SK-N-SH (cell line): ENCODE results near the gene VIPR2. TPM values are rescaled to one million over a fixed set of nuclear protein-coding genes. Genes with fewer than 3 reads are reported as not detected.

Experiments
- CTCF ChIA-PET: fragments of 300-600, 350-600 bp; formaldehyde crosslinking; extraction: SDS; loops from one replicate; lab custom pipeline; 2021; lab: Yijun Ruan, JAX
- POLR2A ChIA-PET: fragments of 350-600 bp; sonication (Branson Sonifier 250); formaldehyde crosslinking; extraction: SDS; loops from one replicate; lab custom pipeline; 2020; ENCODE audit warnings: antibody characterized with exemption, inconsistent platforms; lab: Yijun Ruan, JAX
- DNase-seq: peaks from one replicate; pipeline ENCODE4 v3.0.0; 2012
- H2AFZ ChIP-seq: fragments of 200-600 bp; sonication (generic); 2 replicates; pipeline ENCODE4 v1.8.1; 2016; ENCODE audit warnings: antibody characterized with exemption, mild to moderate bottlenecking, low read depth
- H3F3A ChIP-seq: fragments of 200-600 bp; sonication (generic); replicated peaks from 2 replicates; pipeline ENCODE3; 2016; ENCODE audit warnings: antibody characterized with exemption, mild to moderate bottlenecking; ENCODE audit not compliant: insufficient read depth
- H3K27ac ChIP-seq, 2 experiments: fragments of 200-500 bp in 1 of 2; fragments of 200-600 bp in 1 of 2; sonication (Bioruptor generic) in 1 of 2; sonication (generic), shearing (Covaris generic) in 1 of 2; 2 replicates each; pipeline versions ENCODE4 v1.5.1 to v1.6.1; 2014 to 2016; ENCODE audit warnings: low read depth in 2 of 2, inconsistent platforms in 1 of 2, low read length in 1 of 2, mild to moderate bottlenecking in 1 of 2, mixed read lengths in 1 of 2
- H3K27me3 ChIP-seq: fragments of 200-600 bp; sonication (generic), shearing (Covaris generic); 2 replicates; pipeline ENCODE4 v1.6.1; 2016; ENCODE audit warnings: mixed run types; ENCODE audit not compliant: insufficient read depth
- H3K36me3 ChIP-seq, 2 experiments: fragments of 200-500 bp in 1 of 2; fragments of 200-600 bp in 1 of 2; sonication (Bioruptor generic) in 1 of 2; sonication (generic) in 1 of 2; replicated peaks in 1 of 2; 2 replicates each; pipeline versions ENCODE3 to v1.5.1; 2014 to 2016; ENCODE audit warnings: low read length in 1 of 2, mild to moderate bottlenecking in 1 of 2; ENCODE audit not compliant: insufficient read depth in 2 of 2, control insufficient read depth in 1 of 2
- H3K4me1 ChIP-seq, 2 experiments: fragments of 200-500 bp in 1 of 2; fragments of 200-600 bp in 1 of 2; sonication (Bioruptor generic) in 1 of 2; sonication (generic), shearing (Covaris generic) in 1 of 2; 2 replicates each; pipeline versions ENCODE4 v1.5.1 to v1.6.1; 2014 to 2016; ENCODE audit warnings: low read depth in 1 of 2, low read length in 1 of 2, mixed run types in 1 of 2; ENCODE audit not compliant: insufficient read depth in 2 of 2, control insufficient read depth in 1 of 2
- H3K4me2 ChIP-seq: fragments of 200-600 bp; sonication (generic), shearing (Covaris generic); 2 replicates; pipeline ENCODE4 v1.6.1; 2017; ENCODE audit warnings: mixed run types
- H3K4me3 ChIP-seq, 2 experiments: fragments of 200-500 bp in 1 of 2; fragments of 200-600 bp in 1 of 2; sonication (Bioruptor generic) in 1 of 2; sonication (generic), shearing (Covaris generic) in 1 of 2; 2 replicates each; pipeline versions ENCODE4 v1.5.1 to v1.8.1; 2014 to 2016; ENCODE audit warnings: low read depth in 2 of 2, inconsistent platforms in 1 of 2, low read length in 1 of 2, mild to moderate bottlenecking in 1 of 2, mixed read lengths in 1 of 2, moderate library complexity in 1 of 2
- H3K79me2 ChIP-seq: fragments of 200-600 bp; sonication (generic); 2 replicates; pipeline ENCODE4 v1.8.1; 2017; ENCODE audit warnings: mild to moderate bottlenecking; ENCODE audit not compliant: insufficient read depth
- H3K9ac ChIP-seq: fragments of 200-600 bp; sonication (generic); 2 replicates; pipeline ENCODE4 v1.6.1; 2017; ENCODE audit warnings: mixed run types
- H3K9me2 ChIP-seq: fragments of 200-600 bp; sonication (generic); 2 replicates; pipeline ENCODE4 v1.6.1; 2017; ENCODE audit warnings: mixed run types
- H3K9me3 ChIP-seq: fragments of 200-600 bp; sonication (generic); 2 replicates; pipeline ENCODE4 v1.6.1; 2017; ENCODE audit warnings: mixed run types, mild to moderate bottlenecking, moderate library complexity
- H4K20me1 ChIP-seq: fragments of 200-600 bp; sonication (generic); 2 replicates; pipeline ENCODE4 v1.6.1; 2017; ENCODE audit warnings: mild to moderate bottlenecking, mixed run types; ENCODE audit not compliant: insufficient read depth
- GATA2 ChIP-seq: sonication (generic); formaldehyde crosslinking; IDR thresholded peaks from 2 replicates; pipeline ENCODE4 v1.5.0; 2020; ENCODE audit warnings: mild to moderate bottlenecking, missing genetic modification reagents
- MAX ChIP-seq: IDR thresholded peaks from 2 replicates; pipeline ENCODE4 v1.4.0; 2012; ENCODE audit warnings: low read depth
- RCOR1 ChIP-seq: fragments of 150-350 bp; IDR thresholded peaks from 2 replicates; pipeline ENCODE4 v1.6.1; 2017; ENCODE audit warnings: antibody characterized with exemption, low read length
- USF1 ChIP-seq: IDR thresholded peaks from 2 replicates; pipeline ENCODE4 v1.4.0; 2012; ENCODE audit warnings: low read depth, borderline replicate concordance
- ZBTB33 ChIP-seq: IDR thresholded peaks from 2 replicates; pipeline ENCODE4 v1.4.0; 2012; ENCODE audit warnings: low read depth, borderline replicate concordance
- WGBS: methylation state at CpG from one replicate; pipeline ENCODE4 v1.1.6; 2017; ENCODE audit warnings: low lambda C conversion rate; 5-methylcytosine and 5-hydroxymethylcytosine counted together
- polyA plus RNA-seq, 3 experiments: library from polyadenylated mRNA; depleted of rRNA; stranded (reverse); fragments of >200 nt; gene quantifications; 2 replicates each; pipeline ENCODE4 v1.2.3, GENCODE V29; 2012

VIPR2 gene
- polyA plus RNA-seq, 1 of the 3 experiments (the other 2 are of a cell fraction), result not detected

GRCh38 chr7:159086301-159086925 is 58.3 kb downstream of the VIPR2 start:
- POLR2A ChIA-PET, result no interaction called here
- DNase-seq, result no peak
- Histone ChIP-seq H3K9me3 (no peaks in the 10 kb centered on the region; the same call in 1 of the 2 replicates), H3K9ac (no peak overlapping the region), H3K27ac (no peak overlapping the region), H4K20me1 (no peaks in the 10 kb centered on the region), H3K4me2 (no peak overlapping the region), H3K4me3 (no peak overlapping the region), H3K79me2 (no peaks in the 10 kb centered on the region)
- no peak for TF ChIP-seq GATA2 (CRISPR knock-in tag)
- no peak for TF ChIP-seq USF1
- TF ChIP-seq, all 33 proteins: peak for 0
- Histone ChIP-seq H3K36me3 (no peaks in the 10 kb centered on the region), H3F3A (no peaks in the 10 kb centered on the region), H3K9me2 (no peaks in the 10 kb centered on the region), H3K4me1 (peaks cover 0 to 13% of the 10 kb centered on the region in 2 experiments; a peak in 1 of 4 replicates), H3K27me3 (no peaks in the 10 kb centered on the region), H2AFZ (no peak overlapping the region)
- WGBS, result 29% methylated on average over 10 of the region's 10 CpGs
- CTCF ChIA-PET, result interaction anchor here (1.0 to 1.4 kb wide), 2 partner anchors 16 to 29 kb away, joined by 3 to 4 read pairs; no protein-coding TSS in a partner anchor

GRCh38 chr7:159084069-159084801 is 60.4 kb downstream of the VIPR2 start:
- no peaks in the 10 kb centered on the region for H3F3A ChIP-seq
- no peaks in the 10 kb centered on the region for H3K9me2 ChIP-seq
- no peak overlapping the region for H3K4me3 ChIP-seq
- ChIA-PET POLR2A (no interaction called here), CTCF (no interaction called here)
- H3K79me2 ChIP-seq, result no peaks in the 10 kb centered on the region
- H3K27ac ChIP-seq, result no peak overlapping the region
- peaks cover 0 to 13% of the 10 kb centered on the region in 2 experiments; a peak in 1 of 4 replicates for H3K4me1 ChIP-seq
- no peaks in the 10 kb centered on the region for H3K27me3 ChIP-seq
- no peak overlapping the region for H3K4me2 ChIP-seq
- TF ChIP-seq ZBTB33, result no peak
- H4K20me1 ChIP-seq, result no peaks in the 10 kb centered on the region
- H2AFZ ChIP-seq, result no peak overlapping the region
- no peaks in the 10 kb centered on the region for H3K36me3 ChIP-seq
- WGBS, result 57% methylated on average over 26 of the region's 27 CpGs
- H3K9ac ChIP-seq, result no peak overlapping the region
- DNase-seq, result no peak
- no peaks in the 10 kb centered on the region; the same call in 1 of the 2 replicates for H3K9me3 ChIP-seq

- H3K4me3 ChIP-seq, result no peak overlapping the region
- no peaks in the 10 kb centered on the region for H3K36me3 ChIP-seq
- no peaks in the 10 kb centered on the region for H3F3A ChIP-seq
- no peak overlapping the region for H3K9ac ChIP-seq
- no peak overlapping the region for H3K4me2 ChIP-seq
- no peak for TF ChIP-seq RCOR1
- no peak for TF ChIP-seq MAX
- no peak for TF ChIP-seq USF1
- H3K27ac ChIP-seq, result no peak overlapping the region
- 35% methylated on average over 2 of the region's 2 CpGs for WGBS
- no peaks in the 10 kb centered on the region for H3K79me2 ChIP-seq
- H3K27me3 ChIP-seq, result no peaks in the 10 kb centered on the region
- ChIA-PET POLR2A (no interaction called here), CTCF (no interaction called here)
- H3K9me2 ChIP-seq, result no peaks in the 10 kb centered on the region
- H3K9me3 ChIP-seq, result no peaks in the 10 kb centered on the region; the same call in 1 of the 2 replicates
- DNase-seq, result no peak
- no peaks in the 10 kb centered on the region for H4K20me1 ChIP-seq
- peaks cover 0 to 13% of the 10 kb centered on the region in 2 experiments; a peak in 1 of 4 replicates for H3K4me1 ChIP-seq
- no peak overlapping the region for H2AFZ ChIP-seq
Observed at GRCh38 chr7:159083698-159084068, 61.0 kb downstream of the VIPR2 start.
